ENCODE results near the gene SSRP1.
"Not testable (repeated sequence)": the region's sequence is repeated elsewhere in the genome, so short reads cannot be mapped to it uniquely, and the experiment has no call there.

SSRP1 gene

DNA sequence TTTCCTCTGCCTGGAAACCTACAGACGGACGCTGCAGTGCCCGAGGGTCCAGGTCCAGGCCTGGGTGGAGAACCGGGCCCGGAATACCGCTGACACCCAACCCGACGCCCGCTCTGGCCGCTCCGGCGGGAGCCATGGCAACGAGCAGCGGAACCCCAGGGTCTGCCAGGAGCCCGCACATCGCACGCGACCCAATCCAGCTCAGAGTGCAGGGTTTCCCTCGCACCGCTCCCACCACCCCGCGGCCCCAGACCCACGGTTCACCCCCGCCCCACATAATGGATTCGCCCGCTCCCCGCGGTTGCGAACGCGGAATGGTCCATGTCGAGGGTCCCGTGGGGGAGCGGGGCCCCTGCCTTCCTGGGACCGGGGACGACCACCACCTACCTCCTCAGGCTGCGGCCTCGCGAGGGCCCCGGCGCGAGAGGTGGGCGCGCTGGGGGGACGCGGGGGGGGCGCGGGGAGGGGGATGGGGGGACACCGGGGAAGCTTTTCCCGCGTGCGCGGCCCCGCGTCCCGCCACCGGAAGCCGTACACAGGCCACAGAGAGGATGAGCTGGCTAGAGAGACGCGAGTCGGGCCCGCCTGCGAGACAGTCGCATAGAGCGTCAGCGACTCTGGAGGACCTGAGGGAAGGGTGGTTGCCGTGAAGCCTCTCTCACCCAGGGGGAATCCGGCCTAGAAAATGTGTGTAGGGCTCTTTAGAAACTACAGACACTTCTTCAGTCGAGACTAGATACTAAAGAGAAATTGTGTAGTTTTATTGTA is at the start of gene SSRP1:
SSRP1 (minus strand) TSS at position 550 of the 768 bp plus-strand sequence. CDS start 771 bp downstream, outside the sequence.
- peak; percentile 86 for DNase-seq

DNA sequence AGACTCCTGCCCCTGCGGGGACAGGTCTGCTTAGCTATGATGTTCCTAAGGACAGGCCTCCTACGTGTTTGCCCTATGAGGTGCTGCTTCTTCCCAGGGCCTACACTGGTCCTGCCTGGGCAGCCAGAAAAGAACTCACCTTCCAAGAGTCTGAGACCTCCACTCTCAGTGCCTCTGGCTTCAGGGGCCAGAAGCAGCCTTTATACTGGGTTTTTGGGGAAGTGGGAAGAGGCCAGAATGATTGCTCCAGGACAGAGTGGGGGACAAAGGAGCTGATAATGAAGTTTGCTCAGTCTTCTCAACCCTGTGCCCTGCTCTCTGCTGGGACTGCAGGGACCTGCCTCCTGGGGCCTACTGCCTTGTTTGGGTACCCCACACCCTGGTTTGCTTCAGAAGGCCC is 45.3 kb upstream of the SSRP1 start, which contains the start of gene PRG3:
PRG3 (minus strand) TSS at position 176 of the 400 bp plus-strand sequence. CDS start 442 bp downstream, outside the sequence.
- DNase-seq: no peak

DNA sequence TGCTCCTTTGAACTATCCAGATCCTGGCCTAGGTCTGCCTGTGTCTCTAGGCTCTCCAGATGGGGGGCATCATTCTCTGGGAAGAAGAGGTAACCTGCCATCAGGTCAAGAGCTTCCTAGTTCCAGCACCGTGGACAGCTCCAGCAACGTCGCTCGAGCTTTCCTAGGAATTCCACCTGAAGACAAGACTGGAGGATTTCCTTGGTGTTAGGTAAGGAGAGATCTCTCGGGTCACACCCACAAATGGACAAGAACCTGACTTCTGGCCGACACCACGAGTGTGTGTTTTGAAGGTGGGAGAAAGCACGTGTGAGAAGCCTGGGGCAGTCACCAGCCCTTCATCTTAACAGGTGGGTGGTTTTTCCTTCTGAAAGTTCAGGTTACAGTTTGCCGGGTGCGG is 44.0 kb upstream of the SSRP1 start:
- no peak for DNase-seq

GRCh38 chr11:57378186-57378585 is 42.5 kb upstream of the SSRP1 start:
- no peak for DNase-seq

- no peak for DNase-seq
These were observed 41.4 kb upstream of the SSRP1 start for GRCh38 chr11:57377107-57377506.

GRCh38 chr11:57376095-57377090 is 40.7 kb upstream of the SSRP1 start:
- no peak for DNase-seq

- no peak for DNase-seq
These were observed 39.8 kb upstream of the SSRP1 start for GRCh38 chr11:57375490-57375889.

DNA sequence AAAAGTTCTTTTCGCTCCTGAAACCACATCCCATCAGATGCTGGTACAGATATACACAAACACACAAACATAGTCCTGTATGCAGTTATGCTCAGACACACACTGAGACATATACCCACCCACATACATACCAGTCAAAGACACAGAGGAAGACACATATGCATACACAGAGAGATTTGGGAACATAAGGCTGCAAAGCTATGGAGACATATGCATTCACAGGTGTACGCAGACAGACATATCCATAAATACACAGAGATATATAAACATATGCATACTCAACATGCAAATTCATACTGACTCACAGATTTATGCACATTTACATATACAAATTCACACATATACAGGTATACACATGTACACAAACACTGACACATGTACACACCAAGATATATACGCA is 39.3 kb upstream of the SSRP1 start:
- no peak for DNase-seq

DNA sequence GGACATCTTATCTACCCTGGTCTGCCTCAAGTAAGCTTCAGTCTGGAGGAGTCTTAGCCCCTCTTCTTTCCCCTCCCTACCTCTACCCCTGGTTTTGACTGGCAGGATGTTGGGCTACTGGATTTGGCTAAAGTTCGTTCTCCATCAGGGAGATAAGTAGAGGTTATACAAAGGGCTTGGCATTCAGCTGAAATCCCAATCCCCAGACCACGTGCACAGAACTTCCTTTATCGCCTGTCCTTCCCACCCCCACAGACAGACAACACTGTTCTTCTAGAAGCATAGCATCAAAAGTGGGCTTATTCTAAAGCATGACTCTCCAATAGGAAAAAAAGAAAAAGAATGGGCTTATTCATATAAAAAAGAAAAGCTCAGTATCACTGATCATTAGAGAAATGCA is 37.5 kb upstream of the SSRP1 start:
- DNase-seq: no peak

GRCh38 chr11:57370941-57371340 is 35.2 kb upstream of the SSRP1 start:
- no peak for DNase-seq

DNA sequence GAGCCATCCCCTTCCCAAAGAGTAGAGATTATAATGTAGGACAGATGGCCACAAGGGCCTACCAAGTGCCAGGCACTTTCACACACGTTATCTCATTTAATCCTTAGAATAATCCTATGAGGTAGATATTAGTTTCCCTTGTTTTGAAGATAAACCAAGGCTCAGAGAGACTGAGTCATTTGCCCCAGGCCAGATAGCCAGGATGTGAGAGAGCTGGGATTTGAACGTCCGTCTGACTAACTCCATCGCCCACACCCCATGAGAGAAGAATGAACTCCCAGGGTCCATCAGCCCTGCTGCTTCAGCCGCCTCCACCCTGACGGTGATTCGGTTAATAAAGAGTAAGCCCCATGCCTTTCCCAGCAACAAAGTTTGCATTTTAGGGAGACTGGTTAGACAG is 34.6 kb upstream of the SSRP1 start:
- DNase-seq: no peak

DNA sequence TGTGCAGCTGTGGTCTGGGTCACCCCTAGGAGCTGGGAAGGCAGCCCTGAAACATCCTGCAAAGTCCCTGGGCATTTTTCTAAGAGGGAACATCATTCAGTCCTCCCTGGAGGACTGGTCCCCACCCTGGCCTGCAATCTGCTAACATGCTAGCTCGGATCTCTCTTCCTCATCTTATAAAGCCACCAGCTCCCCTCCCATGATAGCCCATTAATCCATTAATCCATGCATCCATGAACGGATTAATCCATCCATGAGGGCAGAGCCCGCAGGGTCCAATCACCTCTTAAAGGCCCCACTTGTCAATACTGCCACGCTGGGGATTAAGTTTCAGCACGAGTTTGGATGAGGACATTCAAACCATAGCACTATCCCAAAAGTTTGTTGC is 33.1 kb upstream of the SSRP1 start:
- no peak for DNase-seq

GRCh38 chr11:57368106-57368844 is 32.6 kb upstream of the SSRP1 start:
- no peak for DNase-seq

GRCh38 chr11:57364851-57365660 is 29.4 kb upstream of the SSRP1 start:
- DNase-seq: no peak

GRCh38 chr11:57363131-57364080 is 27.7 kb upstream of the SSRP1 start:
- DNase-seq: no peak

DNA sequence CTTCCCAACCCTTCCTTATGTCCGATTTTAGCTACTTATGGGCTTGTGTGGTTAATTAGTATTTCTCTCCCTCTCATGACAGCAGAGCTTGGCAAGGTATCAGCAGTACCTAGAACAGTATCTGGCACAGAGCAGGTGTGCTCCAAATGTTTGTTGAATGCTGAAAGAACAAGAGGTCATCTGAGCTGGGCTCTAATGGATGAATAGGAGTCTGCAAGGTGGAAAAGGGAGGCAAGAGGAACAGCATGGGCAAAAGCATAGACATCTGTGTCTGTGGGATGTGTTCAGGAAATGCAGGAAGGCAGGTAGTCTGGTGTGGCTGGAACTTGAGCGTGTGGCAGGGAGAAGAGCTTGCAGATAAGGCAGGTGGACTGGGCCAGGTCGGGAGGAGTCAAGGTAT is 26.2 kb upstream of the SSRP1 start:
- no peak for DNase-seq

- DNase-seq: not testable (repeated sequence)
These were observed 25.7 kb upstream of the SSRP1 start for GRCh38 chr11:57361420-57361819.

DNA sequence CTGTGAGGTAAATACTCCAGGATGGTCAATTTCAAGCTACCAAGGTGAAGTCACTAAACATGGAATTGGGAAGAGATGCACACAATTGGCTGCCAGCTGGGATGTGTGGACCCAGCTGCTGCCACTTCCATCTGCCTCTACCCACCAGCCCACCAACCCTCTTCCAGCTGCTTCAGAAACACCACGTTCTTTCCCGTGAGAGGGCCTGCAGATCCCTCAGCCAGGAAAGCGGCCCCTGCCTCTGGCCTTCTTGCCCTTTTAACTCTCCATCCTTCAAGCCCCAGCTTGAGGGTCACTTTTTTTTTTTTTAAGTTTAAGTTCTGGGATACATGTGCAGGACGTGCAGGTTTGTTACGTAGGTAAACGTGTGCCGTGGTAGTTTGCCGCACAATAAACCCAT is 25.3 kb upstream of the SSRP1 start:
- DNase-seq: no peak

GRCh38 chr11:57359896-57360690 is 24.4 kb upstream of the SSRP1 start:
- DNase-seq: no peak

GRCh38 chr11:57359396-57359795 is 23.7 kb upstream of the SSRP1 start:
- DNase-seq: no peak

All from 8988T (cell line).